GM10248 (cell line): Measurements from ENCODE around the gene TIMM50.

Source experiments
- CTCF ChIA-PET: fragments of 300-600 bp; sonication (Branson Sonifier 250); formaldehyde crosslinking; extraction: SDS; loops from one replicate; lab custom pipeline; 2021; ENCODE audit warnings: antibody characterized with exemption; lab: Yijun Ruan, JAX
- POLR2A ChIA-PET: fragments of 350-650 bp; sonication (Branson Sonifier 250); formaldehyde crosslinking; extraction: SDS; loops from one replicate; lab custom pipeline; 2020; ENCODE audit warnings: antibody characterized with exemption; lab: Yijun Ruan, JAX
- DNase-seq: peaks from one replicate; pipeline ENCODE4 v3.0.0; 2012; ENCODE audit errors: extremely low spot score
- TF ChIP-seq, protein P1 (sequence below): IDR thresholded peaks from 2 replicates; pipeline ENCODE4 v1.5.1; 2012; ENCODE audit warnings: mild to moderate bottlenecking, low read depth; ENCODE audit errors: extremely low read depth, missing control alignments, control extremely low read depth

Gene TIMM50

DNA sequence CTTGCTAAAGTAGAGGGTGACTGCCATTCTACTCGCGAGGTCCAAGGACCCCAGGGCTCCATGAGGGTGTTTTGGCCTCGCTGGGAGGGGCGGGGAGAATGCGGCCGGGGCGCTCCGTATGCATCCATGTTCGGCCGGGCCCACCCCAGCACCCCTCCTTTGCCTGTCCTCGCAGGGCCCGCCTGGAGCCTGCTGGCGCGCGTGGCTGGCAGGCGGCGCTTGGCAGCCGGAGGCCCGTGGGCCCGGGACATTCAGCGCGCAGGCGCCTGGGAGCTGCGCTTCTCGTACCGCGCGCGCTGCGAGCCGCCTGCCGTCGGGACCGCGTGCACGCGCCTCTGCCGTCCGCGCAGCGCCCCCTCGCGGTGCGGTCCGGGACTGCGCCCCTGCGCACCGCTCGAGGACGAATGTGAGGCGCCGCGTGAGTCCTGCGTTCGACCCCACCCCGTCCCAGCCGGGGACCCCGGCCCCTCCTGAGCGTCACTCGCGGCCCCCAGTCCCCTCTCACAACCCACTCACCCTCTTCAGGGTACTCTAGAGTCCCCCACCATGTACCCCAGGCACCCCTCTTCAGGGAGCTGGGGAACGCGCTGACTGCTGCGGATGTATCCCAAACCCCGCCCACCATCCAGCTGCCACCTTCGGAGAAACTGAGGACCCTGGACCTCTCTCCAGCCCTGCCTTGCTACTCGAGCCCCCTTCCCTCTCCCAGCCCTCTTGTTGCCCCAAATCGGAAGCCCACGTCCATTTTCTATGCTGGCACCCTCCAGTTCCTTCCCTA, 22.2 kb downstream of the TIMM50 start:
- peak; percentile 87 for DNase-seq
- CTCF ChIA-PET = interaction anchor here (0.6 to 1.9 kb wide), 30 partner anchors 8 to 354 kb away, joined by 3 to 24 read pairs (median 5); partner anchors contain the start of genes EID2, SELENOV and SUPT5H
- TF ChIP-seq, protein P1, sequence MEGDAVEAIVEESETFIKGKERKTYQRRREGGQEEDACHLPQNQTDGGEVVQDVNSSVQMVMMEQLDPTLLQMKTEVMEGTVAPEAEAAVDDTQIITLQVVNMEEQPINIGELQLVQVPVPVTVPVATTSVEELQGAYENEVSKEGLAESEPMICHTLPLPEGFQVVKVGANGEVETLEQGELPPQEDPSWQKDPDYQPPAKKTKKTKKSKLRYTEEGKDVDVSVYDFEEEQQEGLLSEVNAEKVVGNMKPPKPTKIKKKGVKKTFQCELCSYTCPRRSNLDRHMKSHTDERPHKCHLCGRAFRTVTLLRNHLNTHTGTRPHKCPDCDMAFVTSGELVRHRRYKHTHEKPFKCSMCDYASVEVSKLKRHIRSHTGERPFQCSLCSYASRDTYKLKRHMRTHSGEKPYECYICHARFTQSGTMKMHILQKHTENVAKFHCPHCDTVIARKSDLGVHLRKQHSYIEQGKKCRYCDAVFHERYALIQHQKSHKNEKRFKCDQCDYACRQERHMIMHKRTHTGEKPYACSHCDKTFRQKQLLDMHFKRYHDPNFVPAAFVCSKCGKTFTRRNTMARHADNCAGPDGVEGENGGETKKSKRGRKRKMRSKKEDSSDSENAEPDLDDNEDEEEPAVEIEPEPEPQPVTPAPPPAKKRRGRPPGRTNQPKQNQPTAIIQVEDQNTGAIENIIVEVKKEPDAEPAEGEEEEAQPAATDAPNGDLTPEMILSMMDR = peak; percentile 87
- POLR2A ChIA-PET = interaction anchor here (0.5 kb wide), 1 partner anchor 21 kb away, joined by 5 read pairs; no protein-coding TSS in a partner anchor

DNA sequence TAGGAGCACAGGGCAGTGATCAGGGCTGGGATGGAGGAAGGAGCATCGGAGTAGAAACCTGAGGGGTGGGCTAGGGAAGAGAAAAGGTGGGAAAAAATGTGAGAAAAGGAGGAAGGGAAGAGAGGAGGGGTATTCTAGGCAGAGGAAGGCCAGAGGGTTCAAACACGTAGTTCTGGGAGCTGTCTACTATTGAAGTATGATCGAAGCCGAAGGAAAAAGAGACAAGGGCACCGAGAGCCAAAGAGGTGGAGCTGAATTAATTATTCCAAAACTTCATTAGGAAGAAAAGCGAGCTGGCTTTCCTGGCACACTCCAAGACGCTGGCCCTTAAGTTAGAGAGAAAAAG, 25.9 kb downstream of the TIMM50 start:
- TF ChIP-seq, protein P1 = no peak
- CTCF ChIA-PET = interaction anchor here (1.0 to 1.1 kb wide), 2 partner anchors 9 to 66 kb away, joined by 3 read pairs; no protein-coding TSS in a partner anchor
- no peak for DNase-seq
- POLR2A ChIA-PET = no interaction called here

DNA sequence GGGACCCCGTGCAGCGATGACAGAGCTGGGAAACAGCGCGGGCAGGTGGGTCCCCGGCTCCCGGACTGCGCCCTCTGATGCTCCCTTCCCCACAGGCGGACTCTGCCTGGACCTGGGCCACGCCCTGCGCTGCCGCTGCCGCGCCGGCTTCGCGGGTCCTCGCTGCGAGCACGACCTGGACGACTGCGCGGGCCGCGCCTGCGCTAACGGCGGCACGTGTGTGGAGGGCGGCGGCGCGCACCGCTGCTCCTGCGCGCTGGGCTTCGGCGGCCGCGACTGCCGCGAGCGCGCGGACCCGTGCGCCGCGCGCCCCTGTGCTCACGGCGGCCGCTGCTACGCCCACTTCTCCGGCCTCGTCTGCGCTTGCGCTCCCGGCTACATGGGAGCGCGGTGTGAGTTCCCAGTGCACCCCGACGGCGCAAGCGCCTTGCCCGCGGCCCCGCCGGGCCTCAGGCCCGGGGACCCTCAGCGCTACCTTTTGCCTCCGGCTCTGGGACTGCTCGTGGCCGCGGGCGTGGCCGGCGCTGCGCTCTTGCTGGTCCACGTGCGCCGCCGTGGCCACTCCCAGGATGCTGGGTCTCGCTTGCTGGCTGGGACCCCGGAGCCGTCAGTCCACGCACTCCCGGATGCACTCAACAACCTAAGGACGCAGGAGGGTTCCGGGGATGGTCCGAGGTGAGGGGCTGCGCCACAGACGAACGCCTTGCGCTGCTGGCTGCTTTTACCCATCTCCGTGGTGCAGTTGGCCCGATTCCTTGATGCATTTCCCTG, 26.5 kb downstream of the TIMM50 start:
- ChIA-PET POLR2A (no interaction called here), CTCF (interaction anchor here (1.0 to 1.7 kb wide), 3 partner anchors 10 to 67 kb away, joined by 3 to 6 read pairs (median 3); partner anchors contain the start of gene EID2B)
- peak; percentile 89 for DNase-seq
- TF ChIP-seq, protein P1 = no peak

DNA sequence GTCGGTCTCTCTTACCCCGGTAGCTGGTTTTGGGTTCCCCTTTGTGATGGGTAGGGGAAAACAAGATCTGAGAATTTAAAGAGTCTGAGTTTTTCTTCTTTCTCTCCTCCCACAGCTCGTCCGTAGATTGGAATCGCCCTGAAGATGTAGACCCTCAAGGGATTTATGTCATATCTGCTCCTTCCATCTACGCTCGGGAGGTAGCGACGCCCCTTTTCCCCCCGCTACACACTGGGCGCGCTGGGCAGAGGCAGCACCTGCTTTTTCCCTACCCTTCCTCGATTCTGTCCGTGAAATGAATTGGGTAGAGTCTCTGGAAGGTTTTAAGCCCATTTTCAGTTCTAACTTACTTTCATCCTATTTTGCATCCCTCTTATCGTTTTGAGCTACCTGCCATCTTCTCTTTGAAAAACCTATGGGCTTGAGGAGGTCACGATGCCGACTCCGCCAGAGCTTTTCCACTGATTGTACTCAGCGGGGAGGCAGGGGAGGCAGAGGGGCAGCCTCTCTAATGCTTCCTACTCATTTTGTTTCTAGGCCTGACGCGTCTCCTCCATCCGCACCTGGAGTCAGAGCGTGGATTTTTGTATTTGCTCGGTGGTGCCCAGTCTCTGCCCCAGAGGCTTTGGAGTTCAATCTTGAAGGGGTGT, 27.2 kb downstream of the TIMM50 start:
- POLR2A ChIA-PET = no interaction called here
- CTCF ChIA-PET = interaction anchor here (1.7 kb wide), 1 partner anchor 24 kb away, joined by 6 read pairs; the partner anchor contains the start of gene EID2B
- DNase-seq = no peak
- TF ChIP-seq, protein P1 = no peak

DNA sequence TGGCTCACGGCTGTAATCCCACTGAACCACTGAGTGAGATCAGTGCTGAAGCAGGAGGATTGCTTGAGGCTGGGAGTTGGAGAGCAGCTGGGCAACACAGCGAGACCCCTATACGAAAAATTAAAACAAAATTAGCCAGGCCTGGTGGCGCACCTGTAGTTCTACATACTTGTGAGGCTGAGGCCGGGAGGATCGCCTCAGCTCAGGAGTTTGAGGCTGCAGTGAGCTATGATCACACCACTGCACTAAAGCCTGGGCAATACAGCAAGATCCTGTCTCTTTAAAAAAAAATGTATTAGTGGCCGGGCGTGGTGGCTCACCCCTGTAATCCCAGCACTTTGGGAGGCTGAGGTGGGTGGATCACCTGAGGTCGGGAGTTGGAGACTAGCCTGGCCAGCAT, 28.0 kb downstream of the TIMM50 start:
- POLR2A ChIA-PET = no interaction called here
- TF ChIP-seq, protein P1 = no peak
- DNase-seq = no peak
- CTCF ChIA-PET = interaction anchor here (1.0 to 1.7 kb wide), 3 partner anchors 9 to 25 kb away, joined by 3 to 6 read pairs (median 3); partner anchors contain the start of gene EID2B

DNA sequence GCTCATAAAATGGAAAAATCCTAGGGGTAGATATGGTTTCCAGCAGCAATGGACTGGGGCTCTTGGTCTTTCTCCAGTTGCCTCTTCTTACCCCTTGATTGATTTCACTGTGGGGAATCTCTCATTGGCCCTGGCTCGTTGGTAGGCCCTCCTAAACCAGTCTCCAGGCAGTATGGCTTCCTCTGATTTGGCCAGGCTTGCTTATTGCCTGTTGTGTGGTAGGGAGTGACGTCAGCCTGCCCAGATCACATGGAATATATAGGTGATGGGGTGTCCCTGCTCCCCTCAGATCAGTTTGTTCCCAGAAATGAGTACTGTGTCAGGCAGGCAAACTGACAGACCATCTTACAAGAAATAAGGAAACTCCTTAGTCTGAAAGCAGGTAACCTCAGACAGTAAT, 28.6 kb downstream of the TIMM50 start:
- ChIA-PET CTCF (interaction anchor here (1.0 to 1.7 kb wide), 3 partner anchors 8 to 24 kb away, joined by 3 to 6 read pairs (median 3); partner anchors contain the start of gene EID2B), POLR2A (no interaction called here)
- DNase-seq = no peak
- TF ChIP-seq, protein P1 = no peak
